Activated CD4-positive, CD25-positive, alpha-beta regulatory T cell (primary cell): ENCODE measurements around the gene CCDC192.

Experiments used
- DNase-seq, 4 experiments: peaks; one replicate each; lab custom pipeline; 2025; lab: John Stamatoyannopoulos, UW

The CCDC192 gene

DNA sequence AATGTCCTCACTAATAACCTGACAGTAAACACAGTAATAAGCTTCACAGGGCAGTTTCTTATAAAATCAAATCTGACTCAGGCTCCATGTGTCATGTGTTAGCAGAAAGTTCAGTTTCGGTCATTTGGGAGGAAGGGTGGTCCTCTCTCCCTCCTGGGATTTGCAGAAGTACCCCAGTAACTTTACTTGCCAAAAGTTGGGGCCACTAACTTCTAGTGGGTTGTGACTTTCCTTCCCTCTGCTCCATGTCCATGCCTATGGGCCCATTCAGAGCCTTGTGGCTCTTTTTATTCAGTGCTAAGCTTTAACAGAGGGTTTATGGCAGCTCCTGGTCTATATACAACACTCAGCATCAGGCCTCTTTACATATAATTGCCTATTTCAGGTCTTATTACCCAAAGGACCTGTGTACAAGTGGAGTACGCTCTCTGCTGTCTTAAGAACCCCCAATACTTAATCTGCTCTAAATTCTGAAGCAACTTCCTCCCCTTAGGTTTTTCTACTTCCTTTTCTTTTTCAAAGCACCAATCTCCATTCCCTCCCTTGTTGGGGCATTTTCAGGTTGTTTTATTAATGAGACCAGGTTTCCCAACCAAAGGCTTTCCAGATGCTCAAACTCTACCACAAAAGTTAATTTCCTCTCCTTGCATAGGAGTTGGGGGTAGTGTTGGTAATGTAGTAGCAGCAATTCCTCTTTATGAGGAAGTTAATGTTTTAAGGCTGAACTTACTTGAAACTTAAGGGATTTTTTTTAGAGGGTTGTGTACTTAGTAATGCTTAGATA, 107.7 kb downstream of the CCDC192 start:
- DNase-seq: no peak

DNA sequence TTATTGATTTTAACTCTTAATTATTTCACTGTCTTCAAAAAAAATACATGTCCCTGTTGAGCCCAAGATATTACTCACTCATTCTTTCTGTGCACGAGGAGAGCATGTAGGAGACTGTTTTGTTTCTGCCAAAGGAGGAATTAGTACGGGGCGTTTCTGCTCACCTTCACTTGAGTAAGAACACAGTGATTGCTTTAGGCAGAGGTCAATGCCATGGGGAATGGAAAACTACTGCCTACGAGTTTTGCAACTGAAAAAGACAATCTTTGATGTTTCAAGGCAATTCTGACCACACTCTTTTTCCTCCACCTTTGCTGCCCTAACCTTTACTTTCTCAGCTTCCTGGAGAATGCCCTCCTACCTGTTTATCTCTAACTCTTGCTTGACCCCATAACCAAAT, 109.4 kb downstream of the CCDC192 start:
- no peak for DNase-seq

DNA sequence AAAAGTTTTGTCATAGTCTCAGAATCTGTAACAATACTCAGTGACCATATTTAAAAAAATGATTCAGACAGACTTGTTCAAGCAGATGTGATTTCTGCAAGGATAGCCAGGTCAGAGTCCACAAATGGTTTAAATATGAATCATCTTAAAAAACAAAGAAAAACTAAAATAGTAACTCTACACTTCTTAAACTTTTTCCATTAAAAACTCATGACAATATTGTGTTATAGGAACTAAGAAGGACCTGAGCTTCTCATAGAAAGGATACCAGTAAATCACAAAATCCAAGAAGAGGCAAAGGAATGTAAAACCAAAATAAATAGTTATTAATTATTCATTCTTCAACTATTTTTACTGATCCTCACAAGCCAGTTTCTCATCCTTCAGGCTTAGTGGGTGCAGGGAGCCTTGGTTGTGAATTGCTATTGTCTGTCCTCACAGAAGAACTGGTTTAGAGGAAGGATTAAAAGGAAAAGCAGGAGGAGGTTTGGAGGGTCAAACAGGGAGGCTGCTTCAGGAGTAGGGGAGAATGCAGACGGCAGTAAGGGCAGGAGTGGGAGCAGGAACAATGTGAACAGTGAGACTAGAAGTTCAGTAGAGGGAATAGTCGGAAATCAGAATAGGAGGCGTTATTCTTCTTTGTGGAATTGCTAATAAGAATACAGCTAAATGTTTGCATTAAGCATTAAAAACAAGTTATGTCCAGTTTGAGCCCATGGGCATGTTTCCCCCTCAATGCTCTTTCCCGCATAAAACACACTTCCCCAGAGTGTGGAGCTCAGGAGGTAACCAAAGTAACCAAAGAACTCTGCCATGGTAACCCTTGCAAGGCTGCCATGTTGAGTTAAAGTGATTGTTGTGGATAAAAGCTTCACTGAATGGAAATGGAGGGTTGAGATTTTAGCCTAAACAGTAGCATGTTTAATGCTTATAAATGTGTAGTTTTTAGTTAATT, 110.7 kb downstream of the CCDC192 start:
- DNase-seq: no peak

DNA sequence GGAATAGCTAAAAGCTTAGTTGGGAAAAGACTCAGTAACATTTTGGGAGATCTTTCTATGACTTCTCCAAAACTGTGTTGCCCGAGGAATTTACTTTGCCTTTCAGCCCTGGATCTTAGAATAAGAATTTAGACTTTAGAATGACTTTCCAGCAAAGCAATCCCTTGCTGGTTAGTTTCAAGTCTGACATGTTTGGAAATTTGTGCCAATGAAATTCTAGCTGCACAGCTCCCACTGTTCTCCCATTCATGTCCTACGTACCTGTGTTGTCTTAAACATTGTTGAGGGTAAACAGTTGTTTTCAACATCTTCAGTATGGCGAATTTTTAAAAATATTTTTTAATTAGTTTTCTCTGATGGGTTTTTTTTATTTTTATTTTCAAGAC, 111.4 kb downstream of the CCDC192 start:
- no peak for DNase-seq

DNA sequence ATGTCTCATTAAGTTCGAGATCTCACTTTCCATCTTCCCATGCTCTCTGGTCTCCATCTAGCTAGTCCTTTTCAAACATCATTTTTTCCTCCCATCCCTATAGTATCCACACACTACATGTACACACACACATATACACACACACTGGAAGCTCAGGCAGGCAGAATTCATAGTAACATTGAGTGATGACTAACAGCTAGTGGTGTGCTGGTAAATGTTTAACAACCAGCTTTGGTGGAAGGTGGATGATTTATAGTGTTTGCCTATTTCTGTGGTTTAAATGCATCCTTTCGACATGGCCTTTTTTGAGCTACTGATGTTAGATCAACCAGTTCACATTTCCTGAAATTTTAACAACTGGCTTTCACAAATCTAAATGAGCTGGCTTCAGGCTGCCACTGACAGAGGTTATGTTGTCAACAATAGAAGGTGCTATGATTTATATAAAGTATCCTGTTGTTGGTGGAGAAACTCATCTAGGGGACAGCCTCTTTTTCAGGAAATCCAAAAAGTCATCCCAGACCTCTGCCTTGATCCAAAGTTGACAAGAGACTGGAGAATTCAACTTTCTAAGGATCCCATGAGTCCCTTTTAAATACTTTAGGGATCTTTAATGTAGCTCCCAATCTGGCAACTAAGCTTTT, 117.8 kb downstream of the CCDC192 start:
- no peak for DNase-seq

DNA sequence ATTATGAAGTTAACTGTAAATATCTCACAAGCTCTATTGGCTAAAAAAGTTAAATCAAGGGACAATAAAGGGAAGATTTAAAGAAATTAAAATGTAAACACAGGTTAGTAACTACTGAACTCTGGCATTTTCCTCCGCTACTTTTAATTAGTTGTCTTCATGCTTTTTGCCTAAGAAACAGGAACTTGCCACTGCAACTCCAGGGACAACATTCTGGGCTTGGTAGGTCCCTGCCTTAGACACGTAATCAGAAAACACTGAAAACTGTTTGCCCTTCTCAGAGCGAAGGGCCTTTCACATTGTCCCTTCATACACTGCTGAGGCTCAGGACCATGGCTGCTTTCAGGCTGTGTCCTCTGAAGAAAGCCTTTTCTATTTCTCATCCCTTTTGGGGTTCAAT, 118.7 kb downstream of the CCDC192 start:
- DNase-seq: no peak

DNA sequence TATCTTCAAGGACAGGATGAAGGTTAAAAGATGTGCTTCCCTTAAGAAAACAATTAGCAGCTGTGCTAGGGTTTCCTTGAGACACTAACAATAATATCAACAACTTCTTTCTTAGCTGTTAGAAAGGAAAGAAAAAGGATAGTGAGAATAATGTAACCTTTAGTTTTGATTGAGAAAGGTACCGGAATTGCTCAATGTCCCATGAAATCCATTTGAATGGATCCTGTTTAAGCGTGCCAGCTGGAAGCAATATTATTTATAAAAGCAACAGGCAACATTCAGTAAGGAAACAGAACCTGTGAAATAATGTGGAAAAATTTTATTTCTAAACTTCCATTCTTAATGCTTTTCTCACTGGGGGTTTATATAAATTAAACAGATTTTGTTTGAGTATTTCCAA, 120.9 kb downstream of the CCDC192 start:
- no peak for DNase-seq

DNA sequence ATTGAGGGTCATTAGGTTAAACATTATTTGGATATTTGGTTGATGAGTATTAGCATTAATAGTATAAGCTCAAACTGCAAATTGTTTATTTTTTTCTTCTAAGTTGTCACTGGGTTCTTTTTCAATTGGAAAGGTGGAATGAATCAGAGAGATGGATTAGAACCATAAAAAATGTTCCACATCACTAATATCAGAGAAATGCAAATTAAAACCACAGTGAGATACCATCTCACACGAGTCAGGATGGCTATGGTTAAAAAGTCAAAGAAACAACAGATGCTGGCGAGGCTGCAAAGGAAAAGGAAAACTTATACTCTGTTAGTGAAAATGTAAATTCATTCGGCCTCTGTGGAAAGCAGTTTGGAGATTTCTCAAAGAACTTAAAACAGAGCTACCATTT, 122.8 kb downstream of the CCDC192 start:
- DNase-seq: no peak

DNA sequence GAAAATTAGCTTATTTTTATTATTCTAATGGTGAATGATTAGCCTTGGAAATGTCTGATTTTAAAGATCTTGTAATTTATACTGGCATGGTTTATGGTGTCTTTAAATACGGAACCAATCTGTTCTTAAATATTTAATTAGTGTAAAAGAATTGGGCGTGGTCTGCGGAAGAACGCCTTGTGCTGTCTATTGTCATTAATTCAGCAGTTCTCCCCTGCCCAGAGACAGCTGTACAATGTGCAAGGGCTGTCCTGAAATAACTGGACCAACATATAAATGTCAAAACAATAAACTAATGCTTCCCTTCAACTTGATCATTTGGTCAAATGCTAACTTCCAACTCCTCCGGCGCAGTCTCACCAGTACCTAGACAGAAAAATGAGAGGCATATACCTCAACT, 124.3 kb downstream of the CCDC192 start:
- DNase-seq: no peak

DNA sequence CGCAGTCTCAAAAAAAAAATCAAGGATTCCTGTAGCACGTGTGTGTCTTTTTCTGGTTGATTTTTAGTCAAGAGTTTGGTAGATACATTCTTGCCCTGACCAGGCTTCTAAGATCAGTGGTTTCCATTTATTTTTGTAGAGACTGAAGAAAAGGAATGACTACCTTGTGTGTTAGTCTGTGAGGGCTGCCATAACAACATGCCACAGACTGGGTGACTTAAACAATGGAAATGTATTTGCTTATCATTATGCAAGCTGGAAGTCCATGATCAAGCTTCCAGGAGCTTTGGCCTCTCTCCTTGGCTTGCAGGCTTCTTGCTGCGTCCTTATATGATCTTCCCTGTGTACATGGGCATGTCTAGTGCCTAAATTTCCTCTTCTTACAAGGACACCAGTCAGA, 127.0 kb downstream of the CCDC192 start:
- DNase-seq: no peak

DNA sequence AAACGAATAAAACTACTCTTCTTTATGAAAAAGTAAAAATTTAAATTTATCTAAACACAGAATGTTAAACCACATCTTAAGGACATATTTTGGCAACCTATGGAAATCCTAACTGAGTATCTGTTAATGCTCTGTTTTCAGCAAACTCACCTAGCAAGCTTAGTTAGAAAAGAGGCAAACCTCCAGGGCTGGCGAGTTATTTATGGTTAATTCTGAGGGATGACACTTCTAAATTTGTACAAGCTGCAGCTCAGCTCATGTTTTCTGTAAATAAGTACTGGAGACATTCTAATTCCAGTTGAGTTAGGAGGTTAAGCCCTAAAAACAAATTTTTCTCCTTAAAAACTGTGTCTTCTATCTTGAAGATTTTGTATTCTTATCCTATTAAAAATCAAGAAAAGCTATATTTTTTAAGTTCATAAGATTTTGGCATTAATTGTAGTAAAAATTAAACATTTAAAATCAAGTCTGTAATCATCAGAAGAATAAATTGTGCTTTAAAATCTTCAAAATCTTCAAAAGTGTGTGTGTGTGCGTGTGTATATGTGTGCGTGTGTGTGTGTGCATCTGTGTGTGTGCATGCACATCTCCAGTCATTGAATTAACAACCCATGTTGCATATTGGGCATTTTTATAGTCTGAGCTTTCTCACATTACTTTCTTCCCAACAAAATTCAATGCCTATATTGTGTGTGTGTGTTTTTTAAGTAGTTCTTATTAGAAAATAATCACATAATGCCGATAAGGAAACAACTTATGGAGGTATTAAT, 127.8 kb downstream of the CCDC192 start:
- DNase-seq: no peak

DNA sequence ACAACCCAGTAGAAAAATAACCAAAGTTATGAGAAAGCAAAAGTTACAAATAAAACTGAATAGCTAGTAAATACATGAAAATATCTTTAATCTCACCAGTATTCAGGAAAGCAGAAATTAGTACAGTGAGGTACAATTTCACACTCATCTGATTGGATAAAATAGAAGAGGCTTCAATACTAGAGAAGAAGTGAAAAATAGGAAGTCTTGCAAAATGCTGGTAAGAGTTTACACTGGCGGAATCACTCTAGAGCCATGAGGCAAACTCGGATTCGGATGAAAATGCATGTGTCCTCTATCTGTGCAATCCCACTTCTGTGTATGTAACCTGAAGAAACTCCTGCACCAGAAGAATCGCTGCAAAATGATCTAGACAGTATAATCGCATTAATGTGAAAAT, 128.9 kb downstream of the CCDC192 start:
- DNase-seq: no peak

DNA sequence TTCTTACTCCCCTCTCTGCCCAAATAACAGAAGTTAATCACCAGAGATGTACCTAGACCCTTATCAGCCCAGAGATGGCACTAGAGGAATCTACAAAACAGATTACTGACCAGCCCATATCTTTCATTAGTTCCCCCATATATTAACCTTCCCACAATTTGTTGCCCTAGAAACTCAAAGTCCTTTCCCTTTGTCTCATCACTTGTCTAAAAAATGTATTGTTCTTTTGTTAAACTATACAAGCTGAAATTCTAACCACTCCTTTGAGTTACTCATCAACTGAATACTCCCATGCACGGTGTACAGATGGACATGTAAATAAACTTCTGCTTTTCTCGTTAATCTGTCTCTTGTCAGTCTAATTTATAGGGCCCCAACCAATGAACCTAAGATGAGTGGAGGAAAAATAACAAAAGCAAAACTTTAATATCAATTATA, 130.9 kb downstream of the CCDC192 start:
- no peak for DNase-seq

DNA sequence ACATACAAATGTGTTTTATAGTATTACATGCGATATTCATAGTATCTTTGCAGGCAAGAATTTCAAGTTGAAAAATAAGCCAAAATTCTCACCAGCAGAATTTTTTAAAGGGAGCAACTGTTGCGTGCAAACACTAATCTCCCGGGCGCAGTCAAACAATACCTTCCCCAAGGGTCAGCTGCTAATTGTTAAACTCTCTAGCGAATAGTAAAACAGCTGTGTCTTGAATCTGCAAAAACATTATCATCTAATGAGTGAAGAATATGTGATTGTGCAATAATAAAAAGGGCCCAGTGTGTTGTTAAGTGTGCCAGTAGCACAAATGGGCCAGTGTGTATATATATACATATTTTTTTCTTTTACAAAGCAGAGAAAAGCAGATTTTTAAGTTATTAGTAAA, 131.4 kb downstream of the CCDC192 start:
- DNase-seq: no peak

DNA sequence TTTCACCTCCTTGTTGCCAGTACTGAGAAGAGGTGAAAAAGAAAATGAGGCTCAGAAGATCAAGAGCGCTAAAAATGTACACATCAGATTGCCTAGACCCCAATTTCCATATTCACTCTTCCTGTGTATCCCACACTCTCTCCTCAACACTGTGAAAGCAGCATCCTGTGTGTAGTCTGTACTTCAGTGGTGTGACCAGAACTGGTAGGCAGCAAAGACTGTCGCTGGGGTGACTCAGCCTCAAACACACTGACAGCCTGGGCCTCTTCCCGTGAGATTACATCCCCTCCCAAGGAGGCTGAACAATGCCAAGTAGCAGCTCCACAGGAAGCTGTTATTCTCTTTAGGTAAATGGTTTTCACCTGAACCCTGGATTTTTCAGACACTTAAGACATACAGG, 135.5 kb downstream of the CCDC192 start:
- DNase-seq: no peak

DNA sequence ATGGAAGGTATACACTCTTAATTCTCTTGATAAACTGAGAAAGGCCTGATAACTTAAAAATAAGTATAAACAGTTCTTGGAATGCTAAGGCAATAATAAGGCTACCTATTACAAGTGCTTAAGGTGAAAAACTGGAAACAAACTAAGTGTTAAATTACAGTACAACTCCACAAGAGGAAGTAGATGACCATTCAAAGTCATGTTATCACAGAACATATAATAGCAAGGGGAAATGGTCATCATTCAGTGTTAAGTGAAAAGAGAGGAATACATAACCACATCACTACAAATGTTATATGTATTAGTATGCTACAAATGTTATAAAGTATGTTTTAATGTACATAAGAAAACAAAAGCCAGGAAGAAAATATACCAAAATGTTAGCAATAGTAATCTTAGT, 135.9 kb downstream of the CCDC192 start:
- no peak for DNase-seq

DNA sequence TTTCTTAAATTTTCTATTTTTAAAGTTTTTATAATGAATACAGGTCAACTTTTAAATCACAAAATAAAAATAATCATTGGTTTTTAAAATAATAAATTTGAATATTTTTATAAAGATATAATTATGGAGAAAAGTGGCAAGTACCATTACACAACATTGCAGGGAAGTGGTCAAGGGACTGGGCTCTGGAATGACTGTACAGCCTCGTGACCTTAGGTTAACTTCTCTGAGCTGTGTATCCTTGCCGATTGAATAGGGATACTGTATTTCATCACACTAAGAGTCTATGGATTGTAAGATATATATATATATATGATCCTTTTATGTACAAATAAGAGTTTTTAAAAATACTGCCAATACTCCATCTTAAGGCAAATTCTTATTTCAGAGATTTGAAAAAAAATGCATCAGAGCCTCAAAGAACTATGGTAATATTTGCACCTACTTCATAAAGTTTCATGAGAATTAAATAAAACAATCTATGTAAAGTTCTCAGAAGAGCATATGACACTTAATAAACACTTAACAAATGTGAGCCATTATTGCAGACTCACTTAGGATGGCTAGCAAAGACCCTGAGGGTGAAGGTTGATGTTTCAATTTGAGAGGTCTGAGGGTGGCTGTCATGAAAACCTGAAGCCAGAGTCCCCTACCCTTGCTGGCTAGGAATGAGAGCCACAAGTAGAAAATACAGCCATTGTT, 136.5 kb downstream of the CCDC192 start:
- no peak for DNase-seq

DNA sequence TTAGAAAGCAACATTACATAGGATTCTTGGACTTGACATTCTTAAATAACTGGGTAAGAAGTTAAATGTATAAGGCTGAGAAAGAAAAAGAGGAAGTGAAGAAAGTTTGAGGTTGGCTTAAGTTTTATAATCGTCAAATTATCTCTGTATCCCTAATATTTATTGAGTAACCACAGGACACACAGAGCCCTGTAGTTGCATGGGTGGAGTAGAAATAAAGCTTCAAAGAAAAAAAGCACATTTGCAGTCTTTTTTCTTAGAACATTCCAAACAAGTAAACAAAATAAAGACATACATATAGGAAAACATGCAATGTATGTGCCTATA, 137.0 kb downstream of the CCDC192 start:
- no peak for DNase-seq

DNA sequence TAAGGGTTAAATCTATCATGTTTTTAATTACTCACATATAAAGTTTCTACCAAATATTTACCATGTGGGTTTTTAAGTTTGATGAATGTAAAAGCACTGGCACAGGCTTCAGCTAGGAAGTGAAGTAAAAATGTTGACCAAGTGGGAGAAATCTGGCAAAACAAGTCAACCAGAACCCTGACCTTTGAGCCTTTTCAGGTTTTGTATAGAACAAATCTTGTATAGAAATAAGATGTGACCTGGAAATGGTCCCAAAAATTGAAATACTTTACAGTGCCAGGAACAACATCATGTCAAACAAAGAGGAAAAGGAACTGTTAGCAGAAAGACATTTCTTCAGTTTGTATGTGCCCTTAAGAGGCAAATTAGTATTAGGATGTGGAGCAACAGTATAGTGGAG, 137.6 kb downstream of the CCDC192 start:
- no peak for DNase-seq

DNA sequence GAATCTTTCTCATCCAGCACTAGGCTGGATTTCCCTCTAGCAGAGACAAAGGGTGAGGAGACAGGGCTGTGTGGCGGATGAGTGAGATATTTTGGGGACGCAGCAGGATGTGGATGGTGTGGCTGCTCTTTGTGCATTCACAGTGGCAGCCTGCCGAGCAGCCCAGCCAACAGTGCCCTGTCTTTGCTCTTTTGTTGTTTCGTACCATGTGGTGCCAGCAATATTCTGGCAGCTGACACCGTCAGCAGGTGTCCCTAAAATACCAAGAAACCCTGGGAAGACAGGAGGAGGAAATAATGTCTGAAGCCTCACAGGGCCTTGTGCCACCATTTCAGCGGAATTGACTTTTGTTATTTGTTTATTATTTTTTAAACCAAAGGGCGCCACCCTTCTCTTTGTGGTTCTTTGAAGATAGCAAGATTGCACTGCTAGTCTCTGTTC, 141.4 kb downstream of the CCDC192 start:
- no peak for DNase-seq

DNA sequence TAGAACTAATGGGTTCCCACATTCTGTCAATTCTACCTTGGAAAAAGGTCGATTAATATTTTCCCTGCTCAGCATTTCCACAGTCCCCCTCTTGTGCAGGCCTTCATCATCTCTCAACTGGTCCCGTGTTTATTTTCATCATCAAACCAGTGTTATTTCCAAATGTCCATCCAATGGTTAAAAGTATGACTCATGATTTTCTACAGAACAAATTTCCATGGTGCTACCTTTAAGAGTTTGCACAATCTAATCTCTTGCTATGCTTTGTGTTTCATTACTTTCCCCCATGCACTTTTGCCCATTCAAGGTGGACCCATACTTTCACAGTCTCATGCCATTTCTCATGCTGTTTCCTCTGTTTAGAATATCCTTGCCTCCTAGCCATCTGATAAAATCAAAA, 143.7 kb downstream of the CCDC192 start:
- DNase-seq: no peak
